ENCODE data around the gene ALDH3B2.
"Not testable (repeated sequence)": the region's sequence is repeated elsewhere in the genome, so short reads cannot be mapped to it uniquely, and the experiment has no call there.

The ALDH3B2 gene

GRCh38 chr11:67660752-67661151, 13.7 kb downstream of the ALDH3B2 start:
- H3K79me2 ChIP-seq (ENCODE audit: control insufficient read depth, insufficient read depth, low read length, unreplicated experiment); H2AFZ ChIP-seq (ENCODE audit: low read length, unreplicated experiment); H3K27me3 ChIP-seq (ENCODE audit: insufficient read depth, low read length); H3K4me1 ChIP-seq (ENCODE audit: control insufficient read depth, insufficient read depth, low read length, unreplicated experiment); H3K36me3 ChIP-seq (ENCODE audit: insufficient read depth, low read length); H3K4me3 ChIP-seq (ENCODE audit: low read depth, low read length); H3K27ac ChIP-seq (ENCODE audit: low read depth, low read length): not testable (repeated sequence)

DNA sequence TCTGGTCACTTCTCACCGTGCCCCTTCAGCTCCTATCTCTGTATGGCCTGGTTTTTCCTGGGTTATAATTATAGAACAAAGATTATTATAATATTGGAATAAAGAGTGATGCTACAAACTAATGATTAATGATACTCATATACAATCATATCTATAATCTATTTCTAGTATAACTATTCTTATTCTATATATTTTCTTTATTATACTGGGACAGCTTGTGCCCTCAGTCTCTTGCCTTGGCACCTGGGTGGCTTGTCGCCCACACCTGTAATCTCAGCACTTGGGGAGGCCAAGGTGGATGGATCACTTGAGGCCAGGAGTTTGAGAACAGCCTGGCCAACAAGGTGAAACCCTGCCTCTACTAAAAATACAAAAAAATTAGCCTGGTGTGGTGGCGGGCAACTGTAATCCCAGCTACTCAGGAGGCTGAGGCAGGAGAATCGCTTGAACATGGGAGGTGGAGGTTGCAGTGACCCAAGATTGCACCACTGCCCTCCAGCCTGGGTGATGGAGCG, 14.7 kb downstream of the ALDH3B2 start:
- H2AFZ ChIP-seq (ENCODE audit: low read length, unreplicated experiment); H3K79me2 ChIP-seq (ENCODE audit: control insufficient read depth, insufficient read depth, low read length, unreplicated experiment); H3K36me3 ChIP-seq (ENCODE audit: insufficient read depth, low read length); H3K4me1 ChIP-seq (ENCODE audit: control insufficient read depth, insufficient read depth, low read length, unreplicated experiment); H3K27ac ChIP-seq (ENCODE audit: low read depth, low read length); H3K27me3 ChIP-seq (ENCODE audit: insufficient read depth, low read length); H3K4me3 ChIP-seq (ENCODE audit: low read depth, low read length): not testable (repeated sequence)

GRCh38 chr11:67657300-67657699, 17.1 kb downstream of the ALDH3B2 start:
- Histone ChIP-seq H3K36me3 (ENCODE audit: insufficient read depth, low read length) (no peaks in the 10 kb centered on the region), H3K4me1 (ENCODE audit: control insufficient read depth, insufficient read depth, low read length, unreplicated experiment) (no peaks in the 10 kb centered on the region), H2AFZ (ENCODE audit: low read length, unreplicated experiment) (no peak overlapping the region), H3K79me2 (ENCODE audit: control insufficient read depth, insufficient read depth, low read length, unreplicated experiment) (no peaks in the 10 kb centered on the region), H3K27ac (ENCODE audit: low read depth, low read length) (no peak overlapping the region), H3K4me3 (ENCODE audit: low read depth, low read length) (no peak overlapping the region), H3K27me3 (ENCODE audit: insufficient read depth, low read length) (no peaks in the 10 kb centered on the region)

DNA sequence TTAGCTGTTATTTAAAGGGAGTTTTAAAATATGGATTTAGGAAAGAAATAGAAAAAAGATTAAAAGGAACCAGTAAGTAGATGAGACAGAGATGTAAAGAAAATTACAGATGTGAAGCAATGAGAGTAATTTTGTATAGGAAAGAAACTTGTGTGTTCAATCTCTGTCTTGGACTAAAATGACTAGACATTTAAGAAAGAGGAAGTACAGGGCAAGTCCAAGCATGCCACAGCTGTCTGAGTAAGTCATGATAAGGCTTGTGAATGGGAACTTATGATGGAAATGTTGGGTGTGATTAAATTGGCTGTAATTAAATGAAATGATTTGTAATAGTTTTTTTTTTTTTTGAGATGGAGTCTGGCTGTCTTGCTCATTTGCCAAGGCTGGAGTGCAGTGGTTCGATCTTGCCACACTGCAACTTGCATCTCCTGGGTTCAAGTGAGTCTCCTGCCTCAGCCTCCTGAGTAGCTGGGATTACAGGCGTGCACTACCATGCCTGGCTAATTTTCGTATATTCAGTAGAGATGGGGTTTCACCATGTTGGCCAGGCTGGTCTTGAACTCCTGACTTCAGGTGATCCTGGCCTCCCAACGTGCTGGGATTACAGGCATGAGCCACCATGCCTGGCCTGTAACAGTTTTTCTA, 18.0 kb downstream of the ALDH3B2 start:
- H3K4me1 ChIP-seq (ENCODE audit: control insufficient read depth, insufficient read depth, low read length, unreplicated experiment), result no peaks in the 10 kb centered on the region
- H3K4me3 ChIP-seq (ENCODE audit: low read depth, low read length), result no peak overlapping the region
- no peaks in the 10 kb centered on the region for H3K36me3 ChIP-seq (ENCODE audit: insufficient read depth, low read length)
- no peaks in the 10 kb centered on the region for H3K79me2 ChIP-seq (ENCODE audit: control insufficient read depth, insufficient read depth, low read length, unreplicated experiment)
- H3K27ac ChIP-seq (ENCODE audit: low read depth, low read length), result no peak overlapping the region
- no peaks in the 10 kb centered on the region for H3K27me3 ChIP-seq (ENCODE audit: insufficient read depth, low read length)
- H2AFZ ChIP-seq (ENCODE audit: low read length, unreplicated experiment), result no peak overlapping the region

DNA sequence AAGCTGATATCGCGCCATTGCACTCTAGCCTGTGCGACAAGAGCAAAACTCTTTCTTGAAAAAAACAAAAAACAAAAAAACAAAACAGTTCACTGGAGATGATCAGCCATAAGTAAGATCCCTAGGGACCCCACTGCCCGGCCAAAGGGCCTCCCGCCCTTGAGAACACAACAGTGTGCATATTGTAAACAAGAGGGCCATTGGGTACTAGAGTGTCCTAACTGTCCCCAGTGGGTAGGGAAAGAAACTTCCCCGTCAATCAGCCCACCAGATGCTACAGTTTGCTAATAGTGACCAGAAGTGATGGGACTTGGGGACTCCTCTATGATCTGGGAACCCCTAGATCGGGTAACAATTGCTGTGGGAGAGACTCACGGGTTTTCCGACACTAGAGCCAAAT, 20.2 kb downstream of the ALDH3B2 start:
- Histone ChIP-seq H3K27ac (ENCODE audit: low read depth, low read length) (no peak overlapping the region), H3K4me3 (ENCODE audit: low read depth, low read length) (no peak overlapping the region), H3K4me1 (ENCODE audit: control insufficient read depth, insufficient read depth, low read length, unreplicated experiment) (no peaks in the 10 kb centered on the region), H2AFZ (ENCODE audit: low read length, unreplicated experiment) (no peak overlapping the region), H3K27me3 (ENCODE audit: insufficient read depth, low read length) (no peaks in the 10 kb centered on the region), H3K79me2 (ENCODE audit: control insufficient read depth, insufficient read depth, low read length, unreplicated experiment) (no peaks in the 10 kb centered on the region), H3K36me3 (ENCODE audit: insufficient read depth, low read length) (no peaks in the 10 kb centered on the region)

DNA sequence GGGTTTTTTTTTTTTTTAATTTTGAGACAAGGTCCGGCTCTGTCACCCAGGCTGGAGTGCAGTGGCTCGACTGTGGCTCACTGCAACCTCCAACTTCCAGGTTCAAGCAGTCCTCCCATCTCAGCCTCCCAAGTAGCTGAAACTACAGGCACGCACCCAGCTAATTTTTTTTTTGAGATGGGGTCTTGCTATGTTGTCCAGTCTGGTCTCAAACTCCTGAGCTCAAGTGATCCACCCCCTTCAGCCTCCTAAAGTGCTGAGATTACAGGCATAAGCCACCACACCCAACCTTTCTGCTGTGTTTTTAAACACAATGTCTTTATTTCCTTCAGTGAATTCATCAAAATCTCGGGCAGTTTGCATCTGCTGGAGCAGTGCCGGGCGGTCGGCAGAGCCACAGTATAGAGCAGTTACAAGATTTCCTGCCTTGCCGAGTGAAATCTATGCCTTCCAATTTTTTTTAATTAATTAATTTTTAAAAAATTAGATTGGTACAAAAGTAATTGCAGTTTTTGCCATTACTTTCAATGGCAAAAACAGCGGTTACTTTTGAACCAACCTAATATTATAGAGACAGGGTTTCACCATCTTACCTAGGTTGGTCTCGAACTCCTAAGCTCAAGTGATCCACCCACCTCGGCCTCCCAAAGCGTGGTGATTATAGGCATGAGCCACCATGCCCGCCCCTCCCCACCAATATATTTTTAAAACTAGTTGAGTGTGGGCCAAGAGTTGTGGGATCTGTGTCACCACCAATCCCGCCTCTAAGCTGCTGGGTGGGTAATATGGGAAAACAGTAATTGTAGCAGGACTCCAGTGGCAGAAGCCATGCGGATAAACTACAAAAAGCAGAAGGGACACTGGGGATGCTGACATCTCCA, 21.2 kb downstream of the ALDH3B2 start:
- Histone ChIP-seq H3K27ac (ENCODE audit: low read depth, low read length) (no peak overlapping the region), H3K36me3 (ENCODE audit: insufficient read depth, low read length) (no peaks in the 10 kb centered on the region), H3K4me1 (ENCODE audit: control insufficient read depth, insufficient read depth, low read length, unreplicated experiment) (no peaks in the 10 kb centered on the region), H2AFZ (ENCODE audit: low read length, unreplicated experiment) (no peak overlapping the region), H3K79me2 (ENCODE audit: control insufficient read depth, insufficient read depth, low read length, unreplicated experiment) (no peaks in the 10 kb centered on the region), H3K4me3 (ENCODE audit: low read depth, low read length) (no peak overlapping the region), H3K27me3 (ENCODE audit: insufficient read depth, low read length) (no peaks in the 10 kb centered on the region)

DNA sequence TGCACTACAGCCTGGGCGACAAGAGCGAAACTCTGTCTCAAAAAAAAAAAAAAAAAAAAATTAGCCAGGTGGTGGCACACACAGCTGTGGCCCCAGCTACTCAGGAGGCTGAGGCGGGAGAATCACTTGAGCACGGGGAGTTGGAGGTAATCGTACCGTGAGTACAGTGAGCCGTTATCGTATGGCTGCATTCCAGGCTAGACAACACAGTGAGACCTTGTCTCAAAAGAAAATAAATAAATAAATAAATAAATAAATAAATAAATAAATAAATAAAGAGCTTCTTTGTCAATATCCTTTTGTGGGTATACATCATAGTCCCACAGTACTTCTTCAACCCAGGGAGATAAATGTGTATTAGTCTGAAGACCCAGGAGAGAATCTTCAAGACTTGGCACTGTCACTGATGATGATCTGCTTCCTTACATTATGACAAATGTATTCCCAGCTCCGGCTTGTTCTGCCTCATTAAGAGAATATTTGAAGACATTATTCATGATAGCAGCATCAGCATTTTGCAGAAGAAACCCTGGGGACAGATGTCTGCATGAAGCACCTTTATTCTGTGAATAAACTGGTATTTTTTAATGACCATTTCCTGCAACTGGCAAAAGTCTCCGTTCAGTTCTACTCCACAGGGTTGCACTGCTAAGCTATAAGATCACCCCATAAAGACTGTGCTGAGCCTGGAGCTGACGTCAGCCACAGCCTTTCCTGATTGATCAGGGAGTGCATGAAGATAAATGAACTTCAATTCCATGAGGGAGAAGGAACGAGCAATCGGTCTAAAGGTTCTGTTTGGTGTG, 22.2 kb downstream of the ALDH3B2 start:
- Histone ChIP-seq H3K36me3 (ENCODE audit: insufficient read depth, low read length) (no peaks in the 10 kb centered on the region), H3K27ac (ENCODE audit: low read depth, low read length) (no peak overlapping the region), H2AFZ (ENCODE audit: low read length, unreplicated experiment) (no peak overlapping the region), H3K27me3 (ENCODE audit: insufficient read depth, low read length) (no peaks in the 10 kb centered on the region), H3K79me2 (ENCODE audit: control insufficient read depth, insufficient read depth, low read length, unreplicated experiment) (no peaks in the 10 kb centered on the region), H3K4me3 (ENCODE audit: low read depth, low read length) (no peak overlapping the region), H3K4me1 (ENCODE audit: control insufficient read depth, insufficient read depth, low read length, unreplicated experiment) (no peaks in the 10 kb centered on the region)

DNA sequence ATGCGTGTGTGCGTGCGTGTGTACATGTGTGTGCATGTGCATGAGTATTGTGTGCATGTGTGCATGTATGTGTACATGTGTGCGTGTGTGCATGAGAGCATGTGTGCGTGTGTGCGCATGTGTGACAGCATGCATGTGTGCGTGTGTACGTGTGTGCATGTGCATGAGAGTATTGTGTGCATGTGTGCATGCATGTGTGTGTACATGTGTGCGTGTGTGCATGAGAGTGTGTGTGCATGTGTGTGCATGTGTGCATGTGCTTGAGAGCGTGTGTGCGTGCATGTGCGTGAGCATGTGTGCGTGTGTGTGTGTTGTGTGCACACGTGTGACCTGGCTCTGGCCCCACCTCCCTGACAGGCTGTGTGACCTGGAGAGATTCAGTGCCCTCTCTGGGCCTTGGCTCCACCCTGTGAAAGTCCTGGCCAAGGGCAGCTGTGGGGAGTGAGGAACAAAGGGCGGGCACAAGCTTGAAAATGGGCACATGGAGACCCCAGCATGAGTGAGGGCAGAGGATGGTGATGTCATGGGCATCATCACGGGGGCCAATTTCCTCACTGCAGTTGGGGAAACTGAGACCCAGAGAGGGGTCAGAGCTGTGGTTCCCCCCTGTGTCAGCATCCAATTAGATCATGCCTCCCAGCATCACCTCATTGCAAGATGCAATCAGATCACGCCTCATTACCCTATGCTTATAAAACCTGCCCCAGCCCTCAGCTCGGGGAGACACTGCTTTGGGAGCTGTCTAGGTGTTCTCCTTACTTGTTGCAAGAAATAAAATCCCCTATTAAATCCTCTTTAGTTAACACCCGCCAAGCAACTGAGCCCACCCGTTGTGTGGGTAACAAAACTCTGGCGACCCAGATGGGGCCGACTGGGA, 24.6 kb downstream of the ALDH3B2 start:
- Histone ChIP-seq H3K27me3 (ENCODE audit: insufficient read depth, low read length) (no peaks in the 10 kb centered on the region), H3K79me2 (ENCODE audit: control insufficient read depth, insufficient read depth, low read length, unreplicated experiment) (no peaks in the 10 kb centered on the region), H3K4me3 (ENCODE audit: low read depth, low read length) (peak overlapping the region; percentile 75), H3K36me3 (ENCODE audit: insufficient read depth, low read length) (no peaks in the 10 kb centered on the region), H2AFZ (ENCODE audit: low read length, unreplicated experiment) (peak overlapping the region; percentile 56), H3K27ac (ENCODE audit: low read depth, low read length) (no peak overlapping the region), H3K4me1 (ENCODE audit: control insufficient read depth, insufficient read depth, low read length, unreplicated experiment) (no peaks in the 10 kb centered on the region)

- no peaks in the 10 kb centered on the region for H3K79me2 ChIP-seq (ENCODE audit: control insufficient read depth, insufficient read depth, low read length, unreplicated experiment)
- H3K27me3 ChIP-seq (ENCODE audit: insufficient read depth, low read length), result no peaks in the 10 kb centered on the region
- no peak overlapping the region for H3K27ac ChIP-seq (ENCODE audit: low read depth, low read length)
- H2AFZ ChIP-seq (ENCODE audit: low read length, unreplicated experiment), result no peak overlapping the region
- H3K4me3 ChIP-seq (ENCODE audit: low read depth, low read length), result no peak overlapping the region
- H3K4me1 ChIP-seq (ENCODE audit: control insufficient read depth, insufficient read depth, low read length, unreplicated experiment), result no peaks in the 10 kb centered on the region
- no peaks in the 10 kb centered on the region for H3K36me3 ChIP-seq (ENCODE audit: insufficient read depth, low read length)
Observed at GRCh38 chr11:67648796-67649613, 25.4 kb downstream of the ALDH3B2 start.
